ENCODE measurements around the gene TRPM1.

TRPM1 gene

DNA sequence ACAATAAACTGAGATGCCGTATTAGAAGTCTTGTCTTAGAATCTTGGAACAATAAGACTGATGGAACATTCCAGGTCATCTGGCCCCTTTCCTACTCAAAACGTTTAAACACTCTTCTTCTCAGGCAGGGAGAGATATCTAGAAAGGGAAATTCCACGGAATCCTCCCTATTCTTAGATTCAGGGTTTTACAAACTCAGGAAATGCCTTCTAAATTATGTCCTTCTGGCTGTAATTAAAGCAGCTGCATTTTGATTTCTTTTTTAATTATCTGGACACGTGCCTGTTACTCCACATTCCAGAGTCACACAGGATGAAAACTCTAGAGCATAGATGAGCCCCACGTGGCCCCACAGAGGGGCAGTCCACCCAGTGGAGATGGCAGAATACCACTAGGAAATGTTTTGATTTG lies 68.6 kb downstream of the TRPM1 start:
- ChIA-PET CTCF (no interaction called here), POLR2A (no interaction called here)
- no peak overlapping the region for H3K27ac ChIP-seq (ENCODE audit: extremely low read depth, low read depth, low read length)
- H3K9me3 ChIP-seq (ENCODE audit: control insufficient read depth, insufficient read depth, low read depth, low read length) = no peaks in the 10 kb centered on the region
- H3K4me3 ChIP-seq (ENCODE audit: low read depth, low read length) = no peak overlapping the region
- H3K4me1 ChIP-seq (ENCODE audit: control insufficient read depth, insufficient read depth, low read length) = no peaks in the 10 kb centered on the region
- H3K36me3 ChIP-seq (ENCODE audit: control insufficient read depth in 2 of 2, insufficient read depth in 1 of 2, low read length in 2 of 2) = no peaks in the 10 kb centered on the region
- TF ChIP-seq ZNF610 (tag by site-specific recombination; IDR thresholded peaks at IDR 0.05; ENCODE audit: borderline replicate concordance) (no peak), REPIN1 (tag by site-specific recombination; IDR thresholded peaks at IDR 0.05; ENCODE audit: low read depth) (no peak), ZNF561 (tag by site-specific recombination; IDR thresholded peaks at IDR 0.05; ENCODE audit: borderline replicate concordance) (no peak)
- TF ChIP-seq, protein P1, sequence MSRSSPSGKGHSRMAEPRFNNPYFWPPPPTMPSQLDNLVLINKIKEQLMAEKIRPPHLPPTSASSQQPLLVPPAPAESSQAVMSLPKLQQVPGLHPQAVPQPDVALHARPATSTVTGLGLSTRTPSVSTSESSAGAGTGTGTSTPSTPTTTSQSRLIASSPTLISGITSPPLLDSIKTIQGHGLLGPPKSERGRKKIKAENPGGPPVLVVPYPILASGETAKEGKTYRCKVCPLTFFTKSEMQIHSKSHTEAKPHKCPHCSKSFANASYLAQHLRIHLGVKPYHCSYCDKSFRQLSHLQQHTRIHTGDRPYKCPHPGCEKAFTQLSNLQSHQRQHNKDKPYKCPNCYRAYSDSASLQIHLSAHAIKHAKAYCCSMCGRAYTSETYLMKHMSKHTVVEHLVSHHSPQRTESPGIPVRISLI (tag by site-specific recombination; IDR thresholded peaks at IDR 0.05) = no peak

- no peaks in the 10 kb centered on the region for H3K36me3 ChIP-seq (ENCODE audit: control insufficient read depth in 2 of 2, insufficient read depth in 1 of 2, low read length in 2 of 2)
- TF ChIP-seq ZNF426 (tag by site-specific recombination; IDR thresholded peaks at IDR 0.05) (no peak), ZNF791 (tag by site-specific recombination; IDR thresholded peaks at IDR 0.05) (no peak), MZF1 (tag by site-specific recombination; IDR thresholded peaks at IDR 0.05; ENCODE audit: borderline replicate concordance) (no peak), KLF7 (tag by site-specific recombination; IDR thresholded peaks at IDR 0.05; ENCODE audit: borderline replicate concordance) (no peak), ZNF660 (tag by site-specific recombination; IDR thresholded peaks at IDR 0.05) (no peak), REPIN1 (tag by site-specific recombination; IDR thresholded peaks at IDR 0.05; ENCODE audit: low read depth) (no peak), ZBTB10 (tag by site-specific recombination; IDR thresholded peaks at IDR 0.05) (no peak), ZBTB26 (tag by site-specific recombination; optimal IDR thresholded peaks at IDR 0.05) (no peak)
- TF ChIP-seq, protein P2, sequence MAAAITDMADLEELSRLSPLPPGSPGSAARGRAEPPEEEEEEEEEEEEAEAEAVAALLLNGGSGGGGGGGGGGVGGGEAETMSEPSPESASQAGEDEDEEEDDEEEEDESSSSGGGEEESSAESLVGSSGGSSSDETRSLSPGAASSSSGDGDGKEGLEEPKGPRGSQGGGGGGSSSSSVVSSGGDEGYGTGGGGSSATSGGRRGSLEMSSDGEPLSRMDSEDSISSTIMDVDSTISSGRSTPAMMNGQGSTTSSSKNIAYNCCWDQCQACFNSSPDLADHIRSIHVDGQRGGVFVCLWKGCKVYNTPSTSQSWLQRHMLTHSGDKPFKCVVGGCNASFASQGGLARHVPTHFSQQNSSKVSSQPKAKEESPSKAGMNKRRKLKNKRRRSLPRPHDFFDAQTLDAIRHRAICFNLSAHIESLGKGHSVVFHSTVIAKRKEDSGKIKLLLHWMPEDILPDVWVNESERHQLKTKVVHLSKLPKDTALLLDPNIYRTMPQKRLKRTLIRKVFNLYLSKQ (tag by site-specific recombination; IDR thresholded peaks at IDR 0.05; ENCODE audit: borderline replicate concordance) = no peak
- ChIA-PET CTCF (interaction anchor here (0.6 to 0.7 kb wide), 2 partner anchors 40 to 70 kb away, joined by 3 to 6 read pairs; partner anchors contain the start of gene MTMR10), POLR2A (interaction anchor here (0.6 to 0.7 kb wide), 2 partner anchors 1018 to 1671 kb away, joined by 4 to 6 read pairs; no protein-coding TSS in a partner anchor)
- no peaks in the 10 kb centered on the region for H3K4me1 ChIP-seq (ENCODE audit: control insufficient read depth, insufficient read depth, low read length)
- no peak overlapping the region for H3K27ac ChIP-seq (ENCODE audit: extremely low read depth, low read depth, low read length)
- no peaks in the 10 kb centered on the region for H3K9me3 ChIP-seq (ENCODE audit: control insufficient read depth, insufficient read depth, low read depth, low read length)
- no peak overlapping the region for H3K4me3 ChIP-seq (ENCODE audit: low read depth, low read length)
Observed at GRCh38 chr15:31031471-31032067, 70.0 kb downstream of the TRPM1 start.

- POLR2A ChIA-PET = no interaction called here
- TF ChIP-seq ZNF596 (tag by site-specific recombination; IDR thresholded peaks at IDR 0.05) (no peak), OVOL3 (tag by site-specific recombination; IDR thresholded peaks at IDR 0.05) (no peak), ZNF621 (tag by site-specific recombination; IDR thresholded peaks at IDR 0.05) (no peak), WT1 (tag by site-specific recombination; IDR thresholded peaks at IDR 0.05) (no peak), BCL11B (tag by site-specific recombination; IDR thresholded peaks at IDR 0.05; ENCODE audit: low read depth) (no peak), ZNF248 (tag by site-specific recombination; IDR thresholded peaks at IDR 0.05) (no peak), ZBTB7A (tag by site-specific recombination; IDR thresholded peaks at IDR 0.05; ENCODE audit: low read depth) (no peak), MYNN (tag by site-specific recombination; IDR thresholded peaks at IDR 0.05; ENCODE audit: borderline replicate concordance) (no peak)
- TF ChIP-seq, protein P3, sequence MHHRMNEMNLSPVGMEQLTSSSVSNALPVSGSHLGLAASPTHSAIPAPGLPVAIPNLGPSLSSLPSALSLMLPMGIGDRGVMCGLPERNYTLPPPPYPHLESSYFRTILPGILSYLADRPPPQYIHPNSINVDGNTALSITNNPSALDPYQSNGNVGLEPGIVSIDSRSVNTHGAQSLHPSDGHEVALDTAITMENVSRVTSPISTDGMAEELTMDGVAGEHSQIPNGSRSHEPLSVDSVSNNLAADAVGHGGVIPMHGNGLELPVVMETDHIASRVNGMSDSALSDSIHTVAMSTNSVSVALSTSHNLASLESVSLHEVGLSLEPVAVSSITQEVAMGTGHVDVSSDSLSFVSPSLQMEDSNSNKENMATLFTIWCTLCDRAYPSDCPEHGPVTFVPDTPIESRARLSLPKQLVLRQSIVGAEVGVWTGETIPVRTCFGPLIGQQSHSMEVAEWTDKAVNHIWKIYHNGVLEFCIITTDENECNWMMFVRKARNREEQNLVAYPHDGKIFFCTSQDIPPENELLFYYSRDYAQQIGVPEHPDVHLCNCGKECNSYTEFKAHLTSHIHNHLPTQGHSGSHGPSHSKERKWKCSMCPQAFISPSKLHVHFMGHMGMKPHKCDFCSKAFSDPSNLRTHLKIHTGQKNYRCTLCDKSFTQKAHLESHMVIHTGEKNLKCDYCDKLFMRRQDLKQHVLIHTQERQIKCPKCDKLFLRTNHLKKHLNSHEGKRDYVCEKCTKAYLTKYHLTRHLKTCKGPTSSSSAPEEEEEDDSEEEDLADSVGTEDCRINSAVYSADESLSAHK (tag by site-specific recombination; IDR thresholded peaks at IDR 0.05) = no peak
Observed at GRCh38 chr15:31027910-31028578, 73.5 kb downstream of the TRPM1 start.

More at GRCh38 chr15:31027910-31028578, 73.5 kb downstream of the TRPM1 start:
- Histone ChIP-seq H3K9me3 (ENCODE audit: control insufficient read depth, insufficient read depth, low read depth, low read length) (no peaks in the 10 kb centered on the region), H3K27ac (ENCODE audit: extremely low read depth, low read depth, low read length) (no peak overlapping the region), H3K36me3 (ENCODE audit: control insufficient read depth in 2 of 2, insufficient read depth in 1 of 2, low read length in 2 of 2) (no peaks in the 10 kb centered on the region), H3K4me1 (ENCODE audit: control insufficient read depth, insufficient read depth, low read length) (no peaks in the 10 kb centered on the region), H3K4me3 (ENCODE audit: low read depth, low read length) (no peak overlapping the region)
- CTCF ChIA-PET = interaction anchor here (0.9 to 1.1 kb wide), 2 partner anchors 14 to 101 kb away, joined by 3 read pairs; no protein-coding TSS in a partner anchor
